HEK293 (cell line): ENCODE data around the gene OR11A1.

Source experiments
- CTCF ChIP-seq: fragments of 450-650 bp; formaldehyde crosslinking; IDR thresholded peaks from 2 replicates; pipeline ENCODE4 v1.5.1; 2016; ENCODE audit warnings: missing biosample characterization, missing genetic modification characterization
- PRDM4 ChIP-seq: fragments of 450-650 bp; formaldehyde crosslinking; IDR thresholded peaks from 2 replicates; pipeline ENCODE4 v1.5.1; 2017; ENCODE audit warnings: missing biosample characterization, missing genetic modification characterization
- RBAK ChIP-seq: fragments of 450-650 bp; formaldehyde crosslinking; IDR thresholded peaks from 2 replicates; pipeline ENCODE4 v1.5.1; 2016; ENCODE audit warnings: missing biosample characterization, missing genetic modification characterization
- TSHZ1 ChIP-seq: fragments of 450-650 bp; formaldehyde crosslinking; IDR thresholded peaks from 2 replicates; pipeline ENCODE4 v1.5.1; 2016; ENCODE audit warnings: missing biosample characterization, missing genetic modification characterization, borderline replicate concordance
- YY2 ChIP-seq: fragments of 450-650 bp; formaldehyde crosslinking; IDR thresholded peaks from 2 replicates; pipeline ENCODE4 v1.5.1; 2016; ENCODE audit warnings: missing biosample characterization, missing genetic modification characterization
- ZNF133 ChIP-seq: fragments of 450-650 bp; formaldehyde crosslinking; IDR thresholded peaks from 2 replicates; pipeline ENCODE4 v1.5.1; 2016; ENCODE audit warnings: missing biosample characterization, missing genetic modification characterization
- ZNF175 ChIP-seq: fragments of 450-650 bp; formaldehyde crosslinking; IDR thresholded peaks from 2 replicates; pipeline ENCODE4 v1.5.1; 2016; ENCODE audit warnings: missing biosample characterization, missing genetic modification characterization
- ZNF837 ChIP-seq: fragments of 450-650 bp; formaldehyde crosslinking; IDR thresholded peaks from 2 replicates; pipeline ENCODE4 v1.5.1; 2016; ENCODE audit warnings: missing biosample characterization, missing genetic modification characterization

GRCh38 chr6:29496961-29497360 is 40.1 kb upstream of the OR11A1 start:
- TF ChIP-seq PRDM4 (no peak), CTCF (tag by site-specific recombination) (no peak), ZNF175 (no peak), ZNF133 (tag by site-specific recombination) (no peak), TSHZ1 (tag by site-specific recombination) (no peak), YY2 (tag by site-specific recombination) (no peak), RBAK (tag by site-specific recombination) (no peak), ZNF837 (tag by site-specific recombination) (no peak)
